Esophagus squamous epithelium (tissue), 5 donors: ENCODE data around the gene MNT. TPM values are rescaled to one million over a fixed set of nuclear protein-coding genes. Genes with fewer than 3 reads are reported as not detected.

Source experiments
- DNase-seq: peaks from one replicate; lab custom pipeline; 2025; lab: John Stamatoyannopoulos, UW
- H3K27ac ChIP-seq, 4 donors: fragments of 200-600 bp; sonication (generic); one replicate each; pipeline ENCODE4 v1.5.1; 2016 to 2019; ENCODE audit warnings: mild to moderate bottlenecking in 1 of 4
- H3K27me3 ChIP-seq, 4 donors: fragments of 200-600 bp; sonication (generic); 1 replicate in 3 of 4; 2 replicates in 1 of 4; pipeline versions ENCODE4 v1.5.1 to v1.6.0; 2017 to 2021; ENCODE audit warnings: antibody characterized with exemption in 1 of 4
- H3K36me3 ChIP-seq, 3 donors: fragments of 200-600 bp; sonication (generic); one replicate each; pipeline ENCODE4 v1.5.1; 2016 to 2019
- H3K4me1 ChIP-seq, 3 donors: fragments of 200-600 bp; sonication (generic); one replicate each; pipeline ENCODE4 v1.5.1; 2017 to 2019
- H3K4me3 ChIP-seq, 4 donors: fragments of 200-600 bp; sonication (generic); 1 replicate in 3 of 4; 2 replicates in 1 of 4; pipeline ENCODE4 v1.5.1; 2016 to 2019; ENCODE audit warnings: mild to moderate bottlenecking in 2 of 4, moderate library complexity in 1 of 4
- H3K9me3 ChIP-seq, 3 donors: fragments of 200-600 bp; sonication (generic); one replicate each; pipeline ENCODE4 v1.5.1; 2016 to 2019
- CTCF ChIP-seq, 6 experiments: fragments of 450-650 bp in 4 of 6; fragments of 200-600 bp in 2 of 6; sonication (generic) in 2 of 6; IDR thresholded peaks; one replicate each; pipeline ENCODE4 v1.5.1; 2016 to 2019; ENCODE audit warnings: antibody characterized with exemption in 6 of 6, mild to moderate bottlenecking in 4 of 6, moderate library complexity in 4 of 6
- POLR2A ChIP-seq, 4 donors: fragments of 450-650 bp; IDR thresholded peaks; one replicate each; pipeline ENCODE4 v1.6.1; 2017; ENCODE audit warnings: antibody characterized with exemption in 4 of 4, mild to moderate bottlenecking in 4 of 4, moderate library complexity in 3 of 4
- WGBS, 2 donors: methylation state at CpG; one replicate each; pipeline ENCODE4 v1.1.5; 2018; 5-methylcytosine and 5-hydroxymethylcytosine counted together
- intact Hi-C: fragments of 100-400 bp; cut with DNase I; formaldehyde crosslinking; loops from one replicate; pipeline ENCODE4 v1.15.0; 2022
- total RNA-seq, 4 donors: library from RNA; depleted of rRNA; stranded (reverse); fragments of >200 nt; gene quantifications; one replicate each; pipeline ENCODE4 v1.1.0, GENCODE V29; 2016
- donor health status: DM: yes; HTN: yes; CAD: no.

Gene MNT
- total RNA-seq, 4 donors from 2014 or later, result 7.2 to 23.0 (median 17.4) TPM

DNA sequence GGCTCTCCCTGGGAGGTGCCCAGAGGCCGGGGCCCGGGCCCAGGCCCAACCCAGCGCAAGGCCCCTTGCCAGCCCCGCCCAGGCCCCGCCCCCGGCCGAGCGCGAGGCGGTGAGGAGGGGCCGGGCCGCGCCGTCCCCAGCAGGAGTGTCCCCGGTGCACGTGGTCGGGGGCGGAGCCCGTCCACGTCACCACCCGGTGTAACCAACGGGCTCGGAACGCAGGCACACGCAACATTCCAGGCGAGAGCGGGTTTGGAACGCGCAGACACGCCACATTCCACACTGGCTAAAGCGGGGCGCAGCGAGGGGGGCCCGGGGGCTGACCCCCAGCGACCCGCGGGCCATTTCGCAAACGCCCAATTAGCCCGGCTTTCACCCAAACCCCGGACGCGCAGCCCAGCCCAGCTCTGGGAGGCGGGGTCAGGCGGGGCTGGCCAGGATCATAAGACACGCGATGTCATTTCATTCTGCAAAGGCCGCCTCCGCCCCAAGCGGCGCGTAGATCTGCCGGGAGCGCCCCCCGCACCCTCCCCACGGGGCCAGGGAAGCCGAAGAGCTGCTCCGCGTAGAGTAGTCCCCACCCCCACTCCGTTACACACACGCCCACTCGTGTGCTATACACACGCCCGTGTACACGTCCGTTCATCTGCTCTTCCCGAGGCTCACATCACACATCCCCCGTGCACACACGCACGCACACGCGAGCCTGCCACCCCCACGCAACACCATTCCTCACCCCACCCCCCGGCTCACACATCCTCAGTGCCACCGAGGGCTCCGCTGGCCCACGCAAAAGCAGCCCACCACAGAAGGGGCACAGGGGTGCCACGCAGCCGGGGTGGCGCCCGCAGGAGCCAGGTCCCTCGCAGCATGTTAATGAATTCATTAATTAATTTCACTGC is 1.0 kb downstream of the MNT start:
- H3K4me1 ChIP-seq, result peaks cover 55 to 73% (median 61%) of the 10 kb centered on the region in 3 donors
- TF ChIP-seq CTCF (IDR thresholded peaks at IDR 0.05) (no peak), POLR2A (IDR thresholded peaks at IDR 0.05) (peak in 3 of 4 donors; percentile 61 to 97 (median 95))
- intact Hi-C loops, result no loop called here
- 0% methylated on average over 17 of the region's 82 CpGs for WGBS, 2 donors
- DNase-seq, result peak; percentile 68
- H3K4me3 ChIP-seq, result peak overlapping the region; percentile 88 to 97 (median 96)
- H3K9me3 ChIP-seq, result no peaks in the 10 kb centered on the region
- H3K27me3 ChIP-seq, result no peaks in the 10 kb centered on the region
- H3K27ac ChIP-seq, result peak overlapping the region; percentile 100
- H3K36me3 ChIP-seq, result peaks cover 0 to 4% (median 2%) of the 10 kb centered on the region in 3 donors

DNA sequence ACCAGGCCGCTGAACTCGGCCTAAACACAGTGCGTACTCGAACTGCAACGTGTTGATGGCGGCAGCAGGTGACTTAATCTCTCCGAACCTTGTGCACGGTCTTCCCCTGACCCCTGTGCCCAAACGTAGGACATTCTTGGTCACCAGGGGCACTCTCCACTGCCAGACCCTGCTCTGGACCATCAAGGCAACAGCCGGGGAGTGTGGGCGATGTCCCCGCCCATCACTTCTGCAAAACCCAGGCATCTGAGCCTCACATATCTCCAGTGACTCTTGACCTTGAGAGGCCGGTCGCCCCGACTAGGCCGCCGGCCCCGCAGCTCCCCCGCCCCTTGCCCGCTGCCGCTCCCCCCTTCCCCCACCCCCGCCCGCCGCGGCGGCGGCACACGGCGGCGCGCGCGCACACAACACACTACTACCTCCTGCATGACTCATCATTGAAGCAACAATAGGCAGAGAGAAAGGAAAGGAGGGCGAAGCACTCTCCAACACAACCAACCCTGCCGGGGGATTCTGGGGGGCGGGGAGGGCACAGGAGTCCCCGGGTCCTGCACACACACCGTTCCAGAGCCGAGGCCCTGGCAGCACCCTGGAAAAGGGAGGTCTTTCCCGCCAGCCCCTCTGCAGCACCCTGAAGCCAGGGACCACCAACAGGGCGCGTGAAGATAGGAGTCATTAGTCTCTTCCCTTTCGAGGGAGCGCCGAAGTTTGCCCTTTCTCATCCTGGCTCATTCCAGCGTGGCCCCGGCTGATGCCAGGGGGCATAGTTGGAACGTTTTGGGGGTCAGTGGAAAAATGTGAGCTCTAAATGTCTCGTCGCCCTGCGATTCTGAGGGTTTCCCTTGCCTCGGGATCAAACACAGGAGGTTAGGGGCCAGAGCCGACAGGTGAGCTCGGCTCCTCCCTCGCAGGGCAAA is 1.9 kb downstream of the MNT start:
- Histone ChIP-seq H3K27me3 (no peaks in the 10 kb centered on the region), H3K4me3 (peak overlapping the region; percentile 88 to 97 (median 96)), H3K27ac (peak overlapping the region; percentile 100), H3K9me3 (no peaks in the 10 kb centered on the region), H3K36me3 (peaks cover 0 to 8% (median 4%) of the 10 kb centered on the region in 3 donors), H3K4me1 (peaks cover 59 to 73% (median 63%) of the 10 kb centered on the region in 3 donors)
- 4 to 20% methylated on average over 5 to 18 of the region's 55 CpGs for WGBS, 2 donors
- TF ChIP-seq CTCF (IDR thresholded peaks at IDR 0.05), result no peak
- peak in 1 of 4 donors; percentile 22 for TF ChIP-seq POLR2A (IDR thresholded peaks at IDR 0.05)
- intact Hi-C loops, result no loop called here
- no peak for DNase-seq

- peak overlapping the region; percentile 88 to 97 (median 96) for H3K4me3 ChIP-seq
These were observed 2.7 kb downstream of the MNT start for GRCh38 chr17:2398182-2398581.

More at GRCh38 chr17:2398182-2398581, 2.7 kb downstream of the MNT start:
- Histone ChIP-seq H3K27ac (peak overlapping the region; percentile 100), H3K4me1 (peaks cover 52 to 67% (median 59%) of the 10 kb centered on the region in 3 donors), H3K27me3 (no peaks in the 10 kb centered on the region), H3K9me3 (no peaks in the 10 kb centered on the region), H3K36me3 (peaks cover 0 to 8% (median 4%) of the 10 kb centered on the region in 3 donors)
- intact Hi-C loops, result no loop called here
- DNase-seq, result no peak
- 48 to 64% methylated on average over 8 of the region's 10 CpGs for WGBS, 2 donors
- TF ChIP-seq CTCF (IDR thresholded peaks at IDR 0.05) (no peak), POLR2A (IDR thresholded peaks at IDR 0.05) (no peak)
